Activated T-cell treated with anti-CD3 and anti-CD28 coated beads, Interleukin-2, amount 50 U/mL, for 1 hour (primary cell): ENCODE data around the gene PDE6H.

Source experiments
- DNase-seq: peaks from one replicate; pipeline ENCODE4 v3.0.0-alpha.2; 2020

PDE6H gene

DNA sequence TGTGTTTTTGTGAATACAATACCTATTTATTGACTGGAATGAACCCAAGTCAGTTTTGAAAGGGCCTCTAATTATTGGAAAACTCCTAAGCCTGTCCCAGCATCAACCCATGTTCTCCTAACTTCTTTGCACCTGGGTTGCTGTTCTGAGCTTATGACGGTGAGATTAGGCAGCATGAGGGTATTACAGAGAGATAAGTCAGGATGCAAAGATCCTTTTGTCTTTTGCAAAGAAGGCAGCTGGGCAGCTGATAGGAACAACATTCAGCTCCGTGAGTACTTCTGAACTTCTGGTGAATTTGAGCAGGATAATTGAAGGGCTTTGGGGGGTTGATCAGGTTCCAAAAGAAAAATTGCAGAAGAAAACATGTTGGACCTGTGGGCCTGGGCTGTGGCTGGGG lies at the start of gene PDE6H:
TSS of gene PDE6H (plus strand) at position 227 of the 400 bp plus-strand sequence. CDS start 4,971 bp downstream, outside the sequence.
- DNase-seq: no peak

DNA sequence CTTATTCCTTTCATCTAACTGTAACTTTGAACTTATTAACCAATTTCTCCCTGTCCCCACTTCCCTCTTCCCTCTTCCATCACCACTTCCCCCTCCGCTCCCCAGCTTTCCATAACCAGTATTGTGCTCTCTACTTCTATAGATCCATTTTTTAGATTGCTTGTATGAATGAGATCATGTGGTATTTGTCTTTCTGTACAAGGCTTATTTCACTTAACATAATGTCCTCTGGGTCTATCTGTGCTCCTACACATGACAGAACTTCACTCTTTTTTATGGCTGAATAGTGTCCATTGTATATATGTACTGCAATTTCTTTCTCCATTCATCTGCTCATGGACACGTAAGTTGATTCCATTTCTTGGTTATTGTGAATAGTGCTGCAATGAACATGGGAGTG lies 48.9 kb upstream of the PDE6H start:
- no peak for DNase-seq

DNA sequence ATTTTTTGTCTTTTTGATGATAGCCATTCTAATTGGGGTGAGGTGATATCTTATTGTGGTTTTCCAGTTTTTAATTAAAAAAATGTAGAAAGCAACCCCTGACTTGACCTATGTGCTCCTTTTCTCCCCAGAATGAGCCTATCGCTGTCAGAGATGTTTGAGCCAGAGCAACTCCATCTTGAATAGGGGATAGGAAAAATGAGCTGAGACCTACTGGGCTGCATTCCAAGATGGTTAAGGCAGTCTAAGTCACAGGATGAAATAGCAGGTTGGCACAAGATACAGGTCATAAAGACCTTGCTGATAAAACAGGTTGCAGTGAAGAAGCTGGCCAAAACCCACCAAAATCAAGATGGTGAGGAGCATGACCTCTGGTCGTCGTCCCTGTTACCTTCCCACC lies 48.3 kb upstream of the PDE6H start:
- DNase-seq: no peak

DNA sequence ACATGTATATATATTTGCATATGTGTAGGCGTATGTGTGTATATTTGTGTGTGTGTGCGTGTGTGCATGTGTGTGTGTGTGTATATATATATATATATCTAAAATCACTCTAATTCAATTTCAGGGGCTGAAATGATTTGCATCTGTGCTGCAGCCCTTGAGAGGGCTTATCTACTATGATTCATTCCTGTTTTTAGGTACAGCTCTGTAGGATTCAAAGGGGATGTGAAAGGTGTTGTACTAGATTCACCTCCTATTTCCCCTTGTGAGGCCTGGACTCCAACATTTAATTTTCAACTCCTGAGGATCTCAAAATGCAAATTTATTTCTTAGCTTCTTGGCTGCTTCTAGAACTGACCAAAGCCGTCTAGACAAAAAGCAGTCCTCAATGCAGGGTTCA lies 45.6 kb upstream of the PDE6H start:
- no peak for DNase-seq

DNA sequence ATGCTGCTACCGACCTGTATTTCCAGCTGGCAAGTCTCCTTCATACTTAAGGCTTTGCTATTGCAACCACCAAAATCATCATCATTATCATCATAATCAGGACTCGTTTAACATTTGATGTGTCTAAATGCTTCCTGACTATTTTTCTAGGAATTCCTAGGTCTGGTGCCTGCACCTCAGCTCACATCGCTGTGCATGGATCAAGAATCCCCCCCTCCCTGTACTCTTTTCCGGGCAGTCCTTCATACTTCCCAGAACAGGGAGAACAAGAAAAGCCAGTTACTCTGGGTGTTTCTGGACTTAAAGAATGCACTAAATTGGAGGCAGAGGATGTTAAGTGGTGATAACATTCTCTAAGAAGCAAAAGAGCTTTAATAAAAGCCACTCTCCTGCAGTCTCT lies 43.9 kb upstream of the PDE6H start:
- DNase-seq: no peak

DNA sequence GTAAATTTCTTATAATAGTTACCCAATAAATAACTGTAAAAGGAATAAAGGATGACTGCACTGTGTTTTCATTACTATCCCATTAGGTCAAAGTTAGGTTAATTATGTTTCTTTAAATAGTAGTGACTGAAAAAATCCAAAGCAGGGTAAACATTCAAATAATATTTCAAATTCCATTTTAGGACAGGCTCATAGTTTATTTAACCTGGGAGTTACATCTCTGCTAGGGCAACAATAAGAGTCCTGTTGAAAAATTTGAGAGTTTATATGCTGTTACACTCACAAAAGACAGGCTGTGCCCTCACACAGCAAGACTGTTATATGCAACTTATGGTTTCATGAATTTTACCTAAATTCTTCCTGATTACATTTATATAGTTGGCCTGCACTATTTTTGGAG lies 42.5 kb upstream of the PDE6H start:
- DNase-seq: no peak

DNA sequence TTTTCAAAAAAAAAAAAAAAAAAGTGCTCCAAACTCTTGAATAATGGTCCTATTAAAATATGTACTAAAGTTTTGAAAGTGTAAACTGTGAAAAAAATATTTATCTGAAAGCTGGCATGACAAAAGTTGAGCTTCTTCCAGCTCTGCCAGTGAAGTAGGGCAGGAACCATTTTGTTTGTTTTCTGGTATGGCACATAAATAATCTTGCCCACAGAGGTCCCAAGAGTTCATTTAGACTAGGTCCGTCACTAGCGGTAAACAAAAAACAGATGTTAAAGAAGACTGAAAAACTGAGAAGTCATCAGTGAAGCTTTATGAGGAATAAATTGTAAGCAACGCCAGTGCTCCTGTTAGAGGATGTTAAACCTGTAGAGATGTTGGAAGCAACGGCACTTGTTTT lies 41.5 kb upstream of the PDE6H start:
- no peak for DNase-seq

DNA sequence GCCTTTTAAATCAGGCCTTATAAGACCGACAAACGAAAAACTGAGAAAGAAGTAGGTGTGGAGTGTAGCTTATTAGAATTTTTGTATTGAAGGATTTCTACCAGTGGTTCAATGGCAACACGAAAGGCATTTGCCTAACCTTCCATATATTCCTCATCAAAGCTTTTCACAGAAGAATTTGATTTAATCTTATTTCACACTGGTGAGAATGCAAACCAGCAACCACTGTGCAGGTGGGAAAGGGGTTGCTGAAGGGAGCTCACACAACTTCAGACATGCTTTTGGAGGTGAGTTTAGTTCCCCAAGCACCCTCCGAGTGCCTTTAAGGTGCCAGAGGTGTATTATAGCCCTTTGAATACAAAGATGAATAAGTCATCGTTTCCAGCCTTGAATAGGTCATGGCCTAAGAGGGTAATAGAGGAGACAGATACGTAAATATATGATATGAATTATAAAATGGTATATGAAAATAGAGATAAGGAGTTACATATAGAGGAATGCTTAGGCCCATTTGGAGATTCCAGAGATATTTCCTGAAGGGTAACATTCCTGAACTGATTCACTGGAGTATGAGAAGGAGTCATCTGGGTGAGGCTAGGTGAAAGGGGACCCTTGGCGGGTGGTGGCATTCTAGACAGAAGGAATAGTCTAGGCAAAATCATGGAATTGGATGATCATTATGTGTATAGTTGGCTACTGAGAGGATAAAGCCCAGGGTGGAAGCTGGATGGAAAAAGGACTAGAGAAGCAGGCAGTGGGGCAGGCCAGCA lies 40.9 kb upstream of the PDE6H start:
- no peak for DNase-seq

DNA sequence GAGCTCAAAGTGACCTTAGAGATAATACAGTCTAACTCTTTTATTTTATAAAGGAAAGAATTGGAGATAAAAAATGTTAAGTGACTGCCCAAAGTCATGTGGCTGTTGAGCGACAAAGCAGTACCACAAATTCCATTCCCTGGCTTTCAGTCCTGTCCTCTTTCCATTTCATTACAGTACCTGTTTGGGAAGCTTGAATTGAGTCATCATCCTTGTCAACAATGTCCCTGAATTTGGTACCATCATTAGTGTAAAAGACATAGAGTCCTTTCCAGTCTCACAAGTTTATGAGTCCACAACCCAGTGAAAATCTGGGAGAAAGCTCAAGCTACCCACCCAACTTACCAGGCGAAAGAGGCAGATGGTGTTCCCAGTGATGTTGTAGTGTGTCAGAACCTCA lies 38.3 kb upstream of the PDE6H start:
- DNase-seq: no peak

DNA sequence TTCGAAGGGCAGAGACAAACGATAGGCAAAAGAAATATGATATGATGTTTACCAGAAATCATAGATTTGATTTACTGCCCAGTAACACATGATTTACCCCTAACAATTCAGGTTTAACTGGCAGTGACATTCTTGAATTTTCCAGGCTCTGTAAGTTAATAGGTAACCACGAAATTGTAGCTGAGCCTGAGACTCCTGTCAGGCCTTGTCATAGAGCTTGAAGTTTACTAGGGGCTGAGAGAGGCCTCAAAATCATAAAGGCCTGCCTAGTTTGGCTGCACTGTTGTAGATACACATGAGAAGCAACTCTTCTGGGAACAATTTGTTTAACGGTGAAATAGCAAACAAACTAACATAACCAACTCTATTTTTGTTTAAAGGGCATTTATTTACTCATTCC lies 37.8 kb upstream of the PDE6H start:
- no peak for DNase-seq

DNA sequence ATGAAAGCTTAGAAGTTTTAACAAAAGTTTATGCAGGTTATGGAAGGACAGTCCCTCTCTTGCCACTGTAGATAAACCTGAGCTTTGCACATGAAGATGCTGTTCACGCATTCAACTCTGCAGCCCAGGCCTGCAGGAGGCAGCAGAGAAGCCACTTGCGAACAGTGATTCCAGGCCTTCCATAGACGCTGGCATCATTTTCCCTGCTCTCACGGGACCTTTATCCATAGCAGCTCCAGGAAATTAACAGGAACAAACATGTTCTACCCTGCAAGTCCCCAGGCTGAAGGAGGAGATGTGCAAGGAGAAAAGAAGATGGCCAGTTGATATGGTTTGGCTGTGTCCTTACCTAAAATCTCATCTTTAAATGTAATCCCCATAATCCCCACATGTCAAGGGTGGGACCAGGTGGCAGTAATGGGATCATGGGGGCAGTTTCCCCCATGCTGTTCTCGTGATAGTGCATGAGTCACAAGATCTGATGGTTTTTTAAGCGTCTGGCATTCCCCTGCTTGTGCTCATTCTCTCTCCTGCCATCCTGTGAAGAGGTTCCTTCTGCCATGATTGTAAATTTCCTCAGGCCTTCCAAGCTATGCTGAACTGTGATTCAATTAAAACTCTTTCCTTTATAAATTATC lies 36.5 kb upstream of the PDE6H start:
- DNase-seq: no peak

DNA sequence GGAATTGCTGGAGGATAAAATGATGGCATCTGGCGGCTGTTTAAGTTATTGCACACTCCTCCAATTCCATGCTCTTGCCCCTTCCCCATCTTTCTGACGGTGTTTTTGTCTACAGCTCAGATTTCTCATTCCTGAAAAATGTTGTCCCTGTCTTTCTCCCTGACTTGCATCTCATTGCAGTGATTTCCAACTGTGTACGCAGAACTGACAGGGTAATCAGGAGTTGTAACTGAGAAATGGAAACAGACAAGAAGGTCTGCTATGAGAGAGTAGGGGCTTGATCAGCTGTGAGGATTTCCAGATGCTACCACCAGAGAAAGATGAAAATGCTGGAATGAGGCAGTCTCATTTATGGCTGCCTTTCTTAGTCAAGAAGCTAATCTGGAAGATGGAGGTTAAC lies 35.8 kb upstream of the PDE6H start:
- no peak for DNase-seq

DNA sequence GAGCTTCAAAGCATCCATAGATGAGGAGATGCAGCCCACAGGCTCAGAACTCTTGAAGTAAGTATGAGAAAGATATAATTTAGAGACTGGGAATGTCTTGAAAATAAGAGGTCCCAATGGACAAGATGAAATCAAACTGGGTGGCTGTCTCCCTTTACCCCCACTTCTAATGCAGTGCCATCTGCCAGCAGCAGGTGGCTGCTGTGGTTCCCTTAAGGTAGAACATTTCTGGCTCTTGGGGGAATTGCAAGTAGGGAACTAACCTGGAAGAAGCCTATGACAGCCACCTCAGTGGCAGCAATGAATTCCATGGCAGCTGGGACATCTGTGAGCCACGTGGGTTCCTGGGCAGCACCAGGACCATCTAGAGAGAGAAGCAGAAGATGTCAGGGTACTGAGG lies 35.2 kb upstream of the PDE6H start:
- peak; percentile 58 for DNase-seq

DNA sequence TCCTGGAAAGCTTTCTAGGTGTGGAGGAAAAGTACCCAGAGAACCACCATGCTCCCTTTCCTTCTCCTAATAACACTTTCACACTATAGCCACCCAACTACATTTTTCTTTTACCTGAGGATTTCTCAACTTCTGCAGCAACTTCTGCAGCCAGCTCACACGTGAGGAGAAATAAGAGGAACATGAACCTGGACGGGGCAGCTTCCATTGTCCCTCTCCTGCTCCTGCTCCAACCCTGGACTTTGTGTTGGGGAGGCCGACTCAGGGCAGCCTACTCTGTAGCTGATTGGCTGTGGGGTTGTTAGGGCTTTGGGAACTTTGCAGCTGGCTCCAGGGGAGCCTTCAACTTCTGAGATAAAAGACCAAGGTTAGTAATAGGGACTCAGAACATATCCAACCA lies 34.5 kb upstream of the PDE6H start, which contains the start of gene ERP27:
TSS of gene ERP27 (minus strand) at position 237 of the 400 bp plus-strand sequence. CDS start at position 208, 29 bp downstream.
- DNase-seq: no peak

DNA sequence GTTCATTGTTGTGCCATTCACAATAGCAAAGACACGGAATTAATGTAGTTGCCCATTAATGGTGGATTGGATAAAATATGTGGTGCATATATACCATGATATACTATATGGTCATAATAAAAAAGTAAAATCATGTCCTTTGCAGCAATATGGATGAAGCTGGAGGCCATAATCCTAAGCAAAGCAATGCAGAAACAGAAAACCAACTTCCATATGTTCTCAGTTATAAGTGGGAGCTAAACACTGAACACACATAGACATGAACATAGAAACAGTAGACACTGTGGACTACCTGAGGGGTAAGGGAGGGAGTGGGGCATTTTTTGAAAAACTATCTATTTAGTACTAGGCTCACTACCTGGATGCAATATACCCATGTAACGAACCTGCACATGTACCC lies 31.5 kb upstream of the PDE6H start:
- no peak for DNase-seq

DNA sequence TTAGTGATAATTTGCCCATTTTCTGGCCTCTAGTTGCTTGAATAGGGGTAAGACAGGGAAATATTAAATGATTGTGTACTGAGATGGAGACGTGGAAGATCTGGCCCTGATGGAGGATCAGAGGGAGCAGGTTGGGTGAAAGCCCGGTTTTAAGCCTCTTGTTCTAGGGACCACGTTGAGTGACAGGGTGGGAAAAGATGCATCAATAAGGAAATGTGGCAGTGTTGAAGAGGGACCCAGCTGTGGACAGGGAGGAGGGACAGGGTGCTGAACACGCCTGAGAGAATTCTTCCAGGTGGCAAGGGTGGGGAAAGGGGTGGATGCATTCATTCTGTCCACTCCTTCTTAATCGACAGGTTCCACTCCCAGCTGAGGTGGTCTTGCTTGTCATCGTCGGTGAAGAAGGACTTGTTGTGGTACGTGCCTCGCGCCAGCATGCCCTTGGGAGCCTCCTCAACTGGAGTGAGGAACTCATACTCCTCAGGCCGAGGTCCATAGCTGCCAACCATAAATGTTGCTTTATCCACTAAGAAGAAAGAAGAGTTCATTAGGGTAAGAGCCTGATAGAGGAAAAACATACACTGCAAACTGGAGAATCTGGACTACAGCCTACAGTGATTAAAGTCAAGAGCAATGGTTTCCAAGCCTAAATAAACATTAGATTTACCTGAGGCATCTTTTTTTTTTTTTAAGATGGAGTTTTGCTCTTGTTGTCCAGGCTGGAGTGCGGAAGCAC lies 30.5 kb upstream of the PDE6H start:
- DNase-seq: no peak

DNA sequence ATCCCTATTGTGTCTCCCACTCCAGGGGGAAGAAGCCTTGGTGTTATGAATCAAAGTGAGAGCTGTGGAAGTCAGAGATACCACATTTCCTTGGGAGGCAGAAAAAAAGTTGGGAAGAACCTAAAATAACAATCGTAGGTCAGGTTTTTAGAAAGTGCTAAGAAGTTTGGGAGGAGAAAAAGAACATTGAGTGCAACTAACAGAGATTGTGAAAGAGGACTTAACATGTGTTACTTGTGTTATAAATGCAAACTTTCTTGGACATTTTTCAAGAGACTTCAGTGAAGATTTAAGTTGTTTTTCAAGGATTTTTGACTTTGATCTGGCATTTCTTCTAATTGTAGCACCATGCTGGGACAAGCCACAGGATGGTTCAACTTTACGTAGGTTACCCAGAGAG lies 26.7 kb upstream of the PDE6H start:
- DNase-seq: no peak

DNA sequence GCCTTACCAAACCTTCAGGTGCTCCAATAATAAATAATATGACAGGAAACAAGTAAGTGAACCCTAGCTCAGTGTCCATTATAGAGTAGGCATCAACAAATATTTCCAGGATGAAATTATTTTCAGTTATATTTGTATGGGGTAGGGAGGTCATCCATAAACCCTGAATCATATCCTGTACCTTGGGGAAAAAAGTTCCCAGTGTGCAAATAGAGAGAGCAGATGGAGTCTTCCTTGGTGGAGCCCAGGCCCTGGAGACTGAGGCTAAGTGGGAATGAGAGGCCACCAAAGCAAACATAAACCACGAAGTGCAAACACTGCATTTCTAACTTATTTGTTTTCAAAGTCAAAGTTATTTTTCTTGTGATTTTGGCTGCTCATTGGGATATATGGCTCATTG lies 26.0 kb upstream of the PDE6H start:
- no peak for DNase-seq

DNA sequence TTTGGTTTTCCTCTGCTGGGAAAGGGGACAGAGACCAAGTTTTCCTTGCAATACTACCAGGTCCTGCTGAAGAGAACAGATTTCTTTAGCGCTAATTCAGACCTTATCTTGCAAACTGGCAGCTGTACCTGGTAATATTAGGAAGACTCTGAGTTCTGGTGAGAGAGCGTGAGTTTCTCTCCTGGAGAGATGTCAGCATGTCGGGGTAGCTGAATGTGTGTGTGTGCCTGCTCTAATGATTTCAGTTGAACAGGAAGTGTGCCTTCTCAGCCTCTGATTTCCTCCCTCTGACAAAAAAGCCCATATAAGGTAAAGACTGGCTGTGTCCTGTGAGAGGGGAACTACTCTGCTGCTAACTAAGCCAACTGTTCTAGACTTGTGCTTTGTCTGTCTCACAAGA lies 24.2 kb upstream of the PDE6H start:
- DNase-seq: no peak

DNA sequence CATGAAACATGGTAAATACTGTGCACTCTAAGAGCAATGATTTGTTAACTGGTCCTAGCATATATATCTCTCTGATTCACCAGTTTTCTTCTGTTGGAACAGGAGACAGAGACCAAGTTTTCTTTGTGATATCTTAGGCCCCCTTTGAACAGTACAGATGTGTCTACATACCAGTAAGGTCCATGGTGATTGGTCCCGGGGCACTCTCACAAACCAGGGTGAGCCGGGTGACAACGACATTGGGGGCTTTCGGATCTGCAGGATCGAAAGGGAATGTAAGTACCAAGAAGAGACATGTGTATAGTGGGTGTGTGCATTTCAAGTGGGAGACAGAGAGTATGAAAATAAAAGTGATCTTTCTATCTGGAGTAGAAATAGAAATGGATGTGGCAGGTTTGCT lies 23.2 kb upstream of the PDE6H start:
- no peak for DNase-seq

DNA sequence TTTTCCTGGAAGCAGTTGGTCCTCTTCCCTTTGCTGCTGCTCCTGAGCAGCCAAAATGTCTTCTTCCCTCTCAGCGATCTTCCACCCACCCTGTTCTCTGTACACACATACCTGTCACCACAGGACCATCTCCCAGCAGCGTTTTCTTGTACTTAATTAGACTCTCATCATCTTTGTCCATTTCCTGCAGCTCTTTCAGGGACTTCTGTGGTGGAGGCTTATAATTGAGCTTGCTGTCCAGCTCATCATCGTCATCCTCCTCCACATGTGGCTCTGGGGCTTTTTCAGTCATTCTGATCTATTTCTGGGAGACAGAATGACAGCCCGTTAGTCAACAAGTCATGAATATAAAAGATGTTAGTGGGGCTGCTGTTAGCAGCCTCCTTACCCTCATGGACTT lies 22.4 kb upstream of the PDE6H start:
- DNase-seq: no peak

DNA sequence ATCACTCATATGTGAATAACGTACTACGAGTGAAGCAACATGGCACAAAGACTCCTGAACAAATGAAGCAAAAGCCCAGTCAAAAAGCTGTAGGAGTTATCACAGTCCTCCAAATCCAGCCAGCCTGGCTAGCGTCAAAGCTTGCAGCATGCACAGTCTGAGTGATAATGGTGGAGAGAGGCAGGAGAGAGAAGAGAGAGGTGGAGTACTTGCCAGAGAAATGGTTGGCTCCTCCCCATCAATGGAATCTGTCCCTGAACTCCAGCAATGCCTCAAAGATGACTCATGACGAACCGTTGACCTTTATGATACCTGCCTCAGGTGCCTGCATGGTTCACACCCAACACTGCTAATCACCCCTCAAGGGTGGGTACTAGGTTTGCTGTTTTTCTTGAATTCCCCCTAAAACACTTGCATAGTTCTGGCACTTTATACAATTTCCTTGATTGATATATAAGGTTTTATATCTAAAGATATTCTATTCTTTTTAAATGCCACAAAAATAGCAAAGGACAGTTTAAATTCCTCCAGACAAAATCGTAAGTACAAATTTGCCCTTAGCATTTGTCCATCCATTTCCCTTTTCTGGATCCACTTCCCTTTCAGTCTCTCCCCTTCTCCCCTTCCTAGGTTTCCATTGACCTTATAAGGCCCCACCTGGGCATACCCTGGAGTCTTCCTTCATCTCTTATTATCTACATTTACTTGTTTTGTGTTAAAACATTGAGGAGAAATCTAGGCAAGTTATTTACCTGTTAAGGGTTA lies 21.7 kb upstream of the PDE6H start:
- DNase-seq: no peak

DNA sequence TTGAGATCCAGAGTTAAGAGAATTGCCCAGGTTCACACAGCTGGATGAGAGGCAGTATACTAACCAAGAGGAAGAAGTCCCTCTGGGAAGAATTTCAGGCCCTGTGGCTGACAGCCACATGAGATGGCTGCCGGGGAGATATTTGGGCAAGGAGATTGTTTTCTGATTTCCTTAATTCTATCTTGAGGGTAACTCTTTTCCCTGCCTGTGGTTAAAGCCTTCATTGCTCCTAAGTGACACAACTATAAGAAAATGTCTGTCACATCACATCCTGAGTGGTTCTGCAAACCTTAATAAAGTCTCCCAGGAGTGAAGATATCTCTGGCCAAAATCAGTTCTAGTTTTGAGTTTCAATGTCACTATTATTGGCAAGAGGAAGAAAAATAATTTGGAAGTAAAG lies 21.0 kb upstream of the PDE6H start:
- DNase-seq: no peak
